HG02798 (cell line): ENCODE results near the gene FSIP2.
"Not testable (repeated sequence)": the region's sequence is repeated elsewhere in the genome, so short reads cannot be mapped to it uniquely, and the experiment has no call there.

Experiments
- ATAC-seq: cut with Tn5 transposase; IDR thresholded peaks from one replicate; pipeline ENCODE4 v1.9.1; 2021; ENCODE audit warnings: mild to moderate bottlenecking; ENCODE audit not compliant: unreplicated experiment, poor library complexity

FSIP2 gene

DNA sequence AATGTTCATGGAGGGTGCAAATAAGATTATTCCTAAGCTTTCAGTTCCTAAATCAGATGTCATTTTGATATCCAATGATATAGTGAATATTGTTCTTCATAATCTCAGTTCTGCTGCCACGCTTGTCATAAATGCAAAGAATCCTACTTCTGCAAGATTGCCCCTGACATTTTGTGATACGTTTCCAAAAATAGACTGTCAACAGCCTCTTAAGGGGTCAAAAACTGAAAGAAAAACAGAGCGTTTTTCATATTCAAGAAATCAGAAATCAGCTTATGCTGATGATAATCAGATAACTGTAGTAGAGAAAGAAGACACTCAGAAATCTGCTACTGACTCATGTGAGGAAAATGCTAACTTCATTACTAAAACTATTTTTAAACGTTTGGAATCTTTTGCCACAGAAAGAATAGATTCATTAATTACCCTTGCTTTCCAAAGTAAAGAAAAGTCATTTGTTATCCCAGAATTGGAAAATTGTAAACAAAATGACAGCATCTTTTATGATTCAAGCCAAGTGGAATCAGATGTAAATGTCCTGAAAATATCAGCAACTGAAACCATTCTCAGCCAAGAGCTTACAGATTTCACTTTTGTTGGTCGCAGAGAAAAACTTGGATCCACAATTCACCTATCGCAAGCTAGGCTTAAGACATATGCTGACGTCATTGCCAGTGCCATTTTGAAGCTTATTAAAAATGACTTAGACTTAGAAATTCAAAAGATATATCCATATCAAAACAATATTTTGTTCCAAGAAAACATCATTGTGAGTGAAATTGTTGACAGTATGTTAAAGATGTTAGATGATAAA, 55.1 kb downstream of the FSIP2 start:
- no peak for ATAC-seq

DNA sequence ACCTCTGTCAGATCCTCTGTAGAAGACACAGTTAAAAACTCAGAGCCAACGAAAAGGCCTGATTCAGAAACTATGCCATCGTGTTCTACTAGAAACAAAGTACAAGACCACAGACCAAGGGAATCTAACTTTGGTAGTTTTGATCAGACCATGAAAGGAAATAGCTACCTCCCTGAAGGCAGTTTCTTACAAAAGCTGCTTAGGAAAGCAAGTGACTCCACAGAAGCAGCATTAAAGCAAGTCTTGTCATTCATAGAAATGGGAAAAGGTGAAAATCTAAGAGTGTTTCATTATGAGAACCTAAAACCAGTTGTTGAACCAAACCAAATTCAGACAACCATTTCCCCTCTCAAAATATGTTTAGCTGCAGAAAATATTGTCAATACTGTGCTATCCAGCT, 58.2 kb downstream of the FSIP2 start:
- no peak for ATAC-seq

DNA sequence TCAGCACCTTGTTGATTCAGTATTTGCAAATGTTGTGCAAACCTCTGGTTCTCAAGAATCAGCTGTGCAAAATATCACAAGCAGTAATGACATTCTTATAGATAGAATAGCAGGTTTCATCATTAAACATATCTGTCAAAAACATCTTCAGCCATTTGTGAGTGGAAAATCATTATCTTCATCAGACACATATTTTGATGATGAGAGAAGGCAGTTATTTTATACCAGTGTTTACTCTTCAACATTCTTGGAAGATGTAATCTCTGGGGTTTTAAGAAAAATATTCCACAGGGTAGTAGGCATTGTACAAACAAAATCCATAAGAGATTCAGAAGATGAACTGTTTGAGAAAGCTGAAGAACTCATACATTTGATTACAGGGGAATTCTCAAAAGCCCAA, 64.3 kb downstream of the FSIP2 start:
- ATAC-seq, result no peak

DNA sequence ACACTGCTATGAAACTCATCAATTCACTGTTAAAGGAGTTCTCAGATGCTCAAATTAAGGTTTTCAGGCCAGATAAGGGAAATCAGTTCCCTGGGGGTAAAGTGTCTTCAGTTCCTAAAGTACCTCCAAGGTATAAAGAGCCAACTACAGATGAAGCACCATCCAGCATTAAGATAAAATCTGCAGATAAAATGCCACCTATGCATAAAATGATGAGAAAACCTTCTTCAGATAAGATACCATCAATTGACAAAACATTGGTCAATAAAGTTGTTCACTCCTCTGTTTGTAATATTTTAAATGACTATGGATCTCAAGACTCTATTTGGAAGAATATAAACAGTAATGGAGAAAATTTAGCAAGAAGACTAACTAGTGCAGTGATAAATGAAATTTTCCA, 68.2 kb downstream of the FSIP2 start:
- no peak for ATAC-seq

DNA sequence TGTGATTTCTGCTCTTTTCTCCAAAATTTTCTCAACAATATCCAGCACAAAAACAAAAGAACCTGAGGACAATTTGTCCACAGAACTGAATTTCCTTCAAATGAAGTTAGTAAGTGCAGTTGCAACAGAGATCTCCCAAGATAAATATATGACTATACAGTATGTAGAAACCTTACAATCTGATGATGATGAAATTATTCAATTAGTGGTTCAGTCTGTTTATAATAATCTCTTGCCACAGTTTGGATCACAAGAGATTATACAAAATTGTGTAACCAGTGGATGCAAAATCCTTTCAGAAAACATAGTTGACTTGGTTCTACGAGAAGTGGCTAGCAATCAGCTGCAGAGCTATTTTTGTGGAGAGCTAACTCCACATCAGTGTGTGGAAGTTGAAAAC, 68.7 kb downstream of the FSIP2 start:
- no peak for ATAC-seq

DNA sequence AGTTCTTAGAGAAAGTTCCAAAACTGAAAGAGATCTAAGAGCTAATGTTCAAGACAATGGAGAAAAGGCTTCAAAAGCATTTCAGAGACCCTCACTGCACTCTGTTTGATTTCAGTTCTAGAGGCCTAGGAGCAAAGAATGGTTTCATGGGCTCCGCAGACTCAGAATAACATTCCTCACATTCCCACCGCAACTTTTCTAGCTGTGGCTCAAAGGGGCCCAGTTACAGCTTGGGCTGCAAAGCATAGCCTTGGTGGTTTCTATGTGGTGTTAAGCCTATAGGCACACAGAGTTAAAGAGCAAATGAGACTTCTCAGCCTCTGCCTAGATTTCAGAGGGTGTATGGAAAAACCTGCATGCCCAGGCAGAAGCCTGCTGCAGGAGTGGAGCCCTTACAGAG, 73.0 kb downstream of the FSIP2 start:
- no peak for ATAC-seq

DNA sequence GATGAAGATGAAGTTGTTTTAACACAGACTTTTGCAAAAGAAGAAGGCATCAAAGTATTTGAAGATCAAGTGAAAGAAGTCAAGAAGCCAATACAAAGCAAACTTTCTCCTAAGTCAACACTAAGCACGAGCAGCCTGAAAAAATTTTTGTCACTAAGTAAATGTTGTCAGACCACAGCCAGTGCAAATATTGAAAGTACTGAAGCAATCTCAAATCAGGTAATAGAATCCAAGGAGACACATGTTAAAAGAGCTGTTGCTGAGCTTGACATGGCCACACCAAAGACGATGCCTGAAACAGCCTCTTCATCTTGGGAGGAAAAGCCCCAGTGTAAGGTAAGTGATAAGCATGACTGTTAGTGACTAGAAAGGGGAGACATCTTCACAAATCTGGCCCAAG, 75.1 kb downstream of the FSIP2 start:
- no peak for ATAC-seq

- ATAC-seq, result no peak
Observed at GRCh38 chr2:185817991-185818390, 79.4 kb downstream of the FSIP2 start.

DNA sequence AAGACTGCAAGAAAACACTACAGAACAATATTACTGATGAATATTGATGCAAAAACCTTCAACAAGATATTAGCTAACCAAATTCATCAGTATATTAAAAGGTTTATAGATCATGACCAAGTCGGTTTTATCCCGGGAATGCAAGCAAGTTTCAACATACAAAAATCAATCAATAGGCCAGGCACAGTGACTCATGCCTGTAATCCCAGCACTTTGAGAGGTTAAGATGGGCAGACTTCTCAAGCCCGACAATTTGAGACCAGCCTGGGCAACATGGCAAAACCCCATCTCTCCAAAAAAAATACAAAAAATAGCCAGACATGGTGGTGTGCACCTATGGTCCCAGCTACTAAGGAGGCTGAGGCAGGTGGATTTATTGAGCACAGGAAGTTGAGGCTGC, 82.9 kb downstream of the FSIP2 start:
- no peak for ATAC-seq

DNA sequence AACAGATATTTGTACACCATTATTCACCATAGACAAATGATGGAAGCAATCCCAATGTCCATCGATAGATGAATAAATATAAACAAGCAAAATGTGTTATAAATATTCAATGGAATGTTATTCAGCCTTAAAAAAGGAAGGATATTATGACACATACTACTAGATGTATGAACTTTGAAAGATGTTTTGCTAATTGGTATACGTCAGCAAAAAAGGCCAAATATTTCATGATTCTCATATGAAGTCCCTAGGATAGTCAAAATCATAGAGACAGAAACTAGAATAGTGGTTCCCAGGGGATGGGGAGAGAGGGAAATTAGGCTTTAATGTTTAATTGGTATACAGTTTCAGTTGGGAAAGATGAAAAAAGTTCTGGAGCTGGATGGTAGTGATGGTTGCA, 85.2 kb downstream of the FSIP2 start:
- ATAC-seq, result no peak

- ATAC-seq, result no peak
Observed at GRCh38 chr2:185825557-185825956, 87.0 kb downstream of the FSIP2 start.

DNA sequence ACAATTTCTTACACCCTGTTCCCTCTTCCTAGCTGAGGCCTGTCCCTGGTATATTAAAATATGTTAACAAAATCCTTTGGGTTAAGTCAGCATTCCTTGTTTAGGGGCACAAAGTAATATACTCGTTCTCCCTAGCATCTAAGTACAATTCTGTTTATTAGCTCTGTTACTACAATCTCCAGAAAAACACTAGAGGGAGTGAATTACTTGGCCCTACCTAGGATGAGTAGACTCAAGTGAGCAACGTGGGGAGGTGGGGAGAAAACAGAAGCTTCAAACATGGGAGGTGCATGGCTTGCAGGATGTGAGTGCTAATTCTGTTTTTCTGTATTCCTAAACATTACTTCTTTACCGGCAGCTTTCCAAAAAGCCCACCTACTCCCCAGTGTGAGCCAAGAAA, 89.7 kb downstream of the FSIP2 start:
- ATAC-seq, result no peak

DNA sequence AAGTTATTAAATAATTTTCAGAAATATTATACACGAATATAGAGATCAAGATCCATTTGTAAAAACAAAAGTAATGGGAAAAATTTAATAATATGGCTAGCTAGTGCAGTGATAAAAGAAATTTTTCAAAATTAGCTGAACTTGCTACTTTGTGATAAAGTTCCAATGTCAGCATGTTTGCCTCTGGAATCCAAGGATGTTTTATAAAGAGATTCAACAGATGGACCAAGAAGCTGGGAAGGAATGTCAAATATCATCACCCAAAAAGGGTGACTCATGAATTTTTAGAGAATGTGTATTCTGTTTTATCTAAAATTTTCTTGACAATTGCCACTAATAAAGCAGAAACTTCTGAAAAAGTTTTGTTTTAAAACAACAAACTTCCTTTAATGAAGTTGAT, 95.3 kb downstream of the FSIP2 start:
- ATAC-seq, result no peak

GRCh38 chr2:185835974-185836373, 97.4 kb downstream of the FSIP2 start:
- ATAC-seq, result no peak

DNA sequence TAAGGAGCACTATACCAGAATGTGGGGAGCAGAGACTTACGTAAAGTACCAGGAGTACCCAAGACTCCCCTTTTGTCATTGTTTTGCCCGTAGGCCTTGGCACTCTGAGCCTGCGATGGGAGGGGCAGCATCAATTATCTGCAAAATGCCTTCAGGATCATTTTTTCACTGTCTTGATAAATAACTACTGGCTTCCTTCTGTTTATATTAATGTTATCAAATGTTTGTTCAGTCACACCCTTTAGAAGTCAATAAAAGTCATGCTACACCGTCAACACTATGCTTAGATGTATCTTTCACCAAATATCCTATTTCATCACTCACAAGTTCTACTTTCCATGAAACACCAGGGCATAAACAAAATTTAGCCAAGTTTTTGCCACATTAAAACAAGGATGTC, 116.3 kb downstream of the FSIP2 start:
- ATAC-seq, result no peak

GRCh38 chr2:185857691-185858090, 119.1 kb downstream of the FSIP2 start:
- ATAC-seq, result no peak

DNA sequence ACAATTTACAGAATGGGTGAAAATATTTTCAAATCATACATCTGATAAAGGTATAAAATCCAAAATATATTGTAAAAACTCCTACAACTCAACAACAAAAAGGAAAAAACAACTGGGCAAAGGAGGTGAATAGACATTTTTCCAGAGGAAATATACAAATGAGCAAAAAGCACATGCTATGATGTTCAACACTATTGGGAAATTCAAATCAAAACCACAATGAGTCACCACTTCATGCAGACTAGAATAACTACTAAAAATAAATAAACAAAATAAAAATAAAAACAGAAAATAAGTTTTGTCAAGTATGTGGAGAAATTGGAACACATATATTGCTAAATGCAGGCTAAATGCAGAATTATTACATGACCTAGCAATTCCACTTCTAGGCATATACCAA, 120.9 kb downstream of the FSIP2 start:
- ATAC-seq, result no peak

- no peak for ATAC-seq
Observed at GRCh38 chr2:185860321-185860720, 121.7 kb downstream of the FSIP2 start.

DNA sequence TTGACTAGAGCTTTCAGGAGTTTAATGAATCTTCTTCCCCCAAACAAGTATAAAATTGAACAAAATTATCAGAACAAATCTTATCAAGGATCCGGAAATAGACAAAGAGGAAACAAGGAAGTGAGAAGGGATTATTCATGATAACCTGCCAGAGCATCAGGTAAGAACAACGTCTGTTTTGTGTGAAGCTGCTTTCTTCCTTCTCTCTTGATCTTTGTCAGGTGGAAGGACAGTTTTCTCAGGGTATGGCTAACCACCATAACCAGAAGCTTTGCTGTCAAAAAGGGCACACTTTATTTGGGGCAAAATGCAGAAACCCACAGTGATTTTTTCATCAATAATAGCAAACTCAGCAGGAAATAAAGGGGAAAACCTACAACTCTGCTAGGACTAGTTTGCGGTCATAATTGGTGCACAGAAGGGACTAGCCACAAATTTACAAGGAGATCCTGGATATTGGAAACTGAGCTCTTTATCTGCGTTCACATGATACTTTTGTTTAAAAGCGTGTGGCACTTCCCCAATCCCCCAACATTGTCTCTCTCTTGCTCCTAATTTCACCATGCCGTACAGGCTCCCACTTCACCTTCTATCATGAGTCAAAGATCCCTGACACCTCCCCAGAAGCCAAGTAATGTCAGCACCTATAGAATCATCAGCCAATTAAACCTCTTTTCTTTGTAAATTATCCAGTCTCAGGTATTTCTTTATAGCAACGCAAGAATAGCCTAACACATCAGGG, 124.2 kb downstream of the FSIP2 start:
- no peak for ATAC-seq

- ATAC-seq, result not testable (repeated sequence)
Observed at GRCh38 chr2:185864468-185865260, 126.1 kb downstream of the FSIP2 start.
